A673 (cell line): ENCODE measurements around the gene MDFI. TPM values are rescaled to one million over a fixed set of nuclear protein-coding genes. Genes with fewer than 3 reads are reported as not detected.
A peak's percentile ranks its signal among the peaks of the same experiment; 100 is the strongest.

Source experiments
- BruUV-seq: library from RNA; stranded (reverse); fragments of 400-500 nt; replicated peaks from 2 replicates; lab custom pipeline; 2021; lab: Mats Ljungman, UMichigan
- CTCF ChIA-PET: fragments of 300-600 bp; sonication (Branson Sonifier 250); formaldehyde crosslinking; loops from one replicate; lab custom pipeline; 2022; ENCODE audit warnings: antibody characterized with exemption; lab: Charles Lee
- POLR2A ChIA-PET: fragments of 300-600 bp; sonication (Branson Sonifier 250); formaldehyde crosslinking; loops from one replicate; lab custom pipeline; 2022; ENCODE audit warnings: antibody characterized with exemption; ENCODE audit not compliant: low non-redundant PET; lab: Charles Lee
- DNase-seq: peaks from one replicate; pipeline ENCODE4 v3.0.0-alpha.2; 2015; ENCODE audit warnings: low spot score
- H3K27ac ChIP-seq: fragments of 200-600 bp; sonication (generic); 2 replicates; pipeline ENCODE4 v1.5.1; 2016; ENCODE audit warnings: mixed run types, low read depth, mild to moderate bottlenecking, mixed read lengths, antibody characterized with exemption, low read length; ENCODE audit not compliant: poor library complexity, severe bottlenecking
- H3K27me3 ChIP-seq: fragments of 200-600 bp; sonication (generic); replicated peaks from 2 replicates; pipeline ENCODE4 v1.6.1; 2017; ENCODE audit warnings: mixed run types, low read depth, mild to moderate bottlenecking, mixed read lengths, antibody characterized with exemption, low read length; ENCODE audit not compliant: insufficient read depth, poor library complexity
- H3K36me3 ChIP-seq: fragments of 200-600 bp; sonication (generic); 2 replicates; pipeline ENCODE4 v1.6.1; 2016; ENCODE audit warnings: mixed run types, mild to moderate bottlenecking, mixed read lengths, antibody characterized with exemption, low read length; ENCODE audit not compliant: insufficient read depth, poor library complexity, severe bottlenecking
- H3K4me1 ChIP-seq: fragments of 200-600 bp; sonication (generic); 2 replicates; pipeline ENCODE4 v1.6.1; 2017; ENCODE audit warnings: mixed run types, mild to moderate bottlenecking, mixed read lengths, antibody characterized with exemption, low read length; ENCODE audit not compliant: insufficient read depth, poor library complexity, severe bottlenecking
- H3K4me3 ChIP-seq: fragments of 200-600 bp; sonication (generic); 2 replicates; pipeline ENCODE4 v1.5.1; 2016; ENCODE audit warnings: low read depth, mixed run types, mild to moderate bottlenecking, mixed read lengths, low read length; ENCODE audit not compliant: poor library complexity, severe bottlenecking
- H3K9me3 ChIP-seq: fragments of 200-600 bp; sonication (generic); 2 replicates; pipeline ENCODE4 v1.6.1; 2016; ENCODE audit warnings: mixed run types, low read depth, mild to moderate bottlenecking, mixed read lengths, antibody characterized with exemption, low read length; ENCODE audit not compliant: poor library complexity, severe bottlenecking
- CTCF ChIP-seq: fragments of 300-800, 200-600 bp; sonication (generic); conservative IDR thresholded peaks from 2 replicates; pipeline ENCODE4 v1.5.1; 2017; ENCODE audit warnings: low read depth, mild to moderate bottlenecking, antibody characterized with exemption, low read length, moderate library complexity, mixed read lengths
- EZH2 ChIP-seq: fragments of 200-600 bp; sonication (generic); IDR thresholded peaks from 2 replicates; pipeline ENCODE4 v1.6.1; 2017; ENCODE audit warnings: borderline replicate concordance, low read depth, mild to moderate bottlenecking, mixed read lengths, antibody characterized with exemption, low read length; ENCODE audit not compliant: poor library complexity, severe bottlenecking
- intact Hi-C: fragments of 100-400 bp; cut with micrococcal nuclease; formaldehyde crosslinking; loops from one replicate; pipeline ENCODE4 v1.10.0; 2022; ENCODE audit not compliant: unreplicated experiment
- total RNA-seq: library from RNA; stranded (reverse); gene quantifications from 2 replicates; pipeline ENCODE4 v1.2.3, GENCODE V29; 2021

The MDFI gene
- total RNA-seq, 1 experiment from 2014 or later = 342 TPM

GRCh38 chr6:41604006-41604405, 34.3 kb upstream of the MDFI start:
- Histone ChIP-seq H3K27ac (peak overlapping the region; percentile 42), H3K9me3 (no peaks in the 10 kb centered on the region), H3K36me3 (no peaks in the 10 kb centered on the region), H3K27me3 (no peaks in the 10 kb centered on the region), H3K4me3 (no peak overlapping the region), H3K4me1 (peaks cover 11% of the 10 kb centered on the region)
- TF ChIP-seq EZH2 (no peak), CTCF (no peak)
- intact Hi-C loops = loop anchor here (10.0 kb wide), 1 partner anchor 171 kb away; the partner anchor contains the start of gene FRS3
- no peak for DNase-seq
- CTCF ChIA-PET = no interaction called here
- POLR2A ChIA-PET = no interaction called here
- no TSS peak for BruUV-seq

- POLR2A ChIA-PET = no interaction called here
- no peak for DNase-seq
Measured at GRCh38 chr6:41605649-41606048, 32.6 kb upstream of the MDFI start.

GRCh38 chr6:41607036-41607435, 31.2 kb upstream of the MDFI start:
- TF ChIP-seq CTCF = no peak
- no peak for TF ChIP-seq EZH2
- POLR2A ChIA-PET = no interaction called here
- intact Hi-C loops = loop anchor here (10.0 kb wide), 1 partner anchor 168 kb away; the partner anchor contains the start of gene FRS3
- no peaks in the 10 kb centered on the region for H3K9me3 ChIP-seq
- CTCF ChIA-PET = no interaction called here
- no peak overlapping the region for H3K27ac ChIP-seq
- no peaks in the 10 kb centered on the region for H3K27me3 ChIP-seq
- H3K4me1 ChIP-seq = peaks cover 11% of the 10 kb centered on the region
- no TSS peak for BruUV-seq
- DNase-seq = no peak
- no peaks in the 10 kb centered on the region for H3K36me3 ChIP-seq
- no peak overlapping the region for H3K4me3 ChIP-seq

More at GRCh38 chr6:41605649-41606048, 32.6 kb upstream of the MDFI start:
- TF ChIP-seq CTCF (no peak), EZH2 (no peak)
- Histone ChIP-seq H3K4me1 (peaks cover 11% of the 10 kb centered on the region), H3K27ac (no peak overlapping the region), H3K27me3 (no peaks in the 10 kb centered on the region), H3K9me3 (no peaks in the 10 kb centered on the region), H3K36me3 (no peaks in the 10 kb centered on the region), H3K4me3 (no peak overlapping the region)
- CTCF ChIA-PET = interaction anchor here (0.6 to 1.8 kb wide), 4 partner anchors 19 to 1832 kb away, joined by 3 to 9 read pairs (median 5); no protein-coding TSS in a partner anchor
- no TSS peak for BruUV-seq
- intact Hi-C loops = loop anchor here (10.0 kb wide), 1 partner anchor 169 kb away; the partner anchor contains the start of gene FRS3
